Measurements from ENCODE around the gene PER3. TPM values are rescaled to one million over a fixed set of nuclear protein-coding genes. Genes with fewer than 3 reads are reported as not detected.

PER3 gene
- total and polyA plus RNA-seq, 4 donors: 3.3 to 21.0 (median 6.2) TPM

DNA sequence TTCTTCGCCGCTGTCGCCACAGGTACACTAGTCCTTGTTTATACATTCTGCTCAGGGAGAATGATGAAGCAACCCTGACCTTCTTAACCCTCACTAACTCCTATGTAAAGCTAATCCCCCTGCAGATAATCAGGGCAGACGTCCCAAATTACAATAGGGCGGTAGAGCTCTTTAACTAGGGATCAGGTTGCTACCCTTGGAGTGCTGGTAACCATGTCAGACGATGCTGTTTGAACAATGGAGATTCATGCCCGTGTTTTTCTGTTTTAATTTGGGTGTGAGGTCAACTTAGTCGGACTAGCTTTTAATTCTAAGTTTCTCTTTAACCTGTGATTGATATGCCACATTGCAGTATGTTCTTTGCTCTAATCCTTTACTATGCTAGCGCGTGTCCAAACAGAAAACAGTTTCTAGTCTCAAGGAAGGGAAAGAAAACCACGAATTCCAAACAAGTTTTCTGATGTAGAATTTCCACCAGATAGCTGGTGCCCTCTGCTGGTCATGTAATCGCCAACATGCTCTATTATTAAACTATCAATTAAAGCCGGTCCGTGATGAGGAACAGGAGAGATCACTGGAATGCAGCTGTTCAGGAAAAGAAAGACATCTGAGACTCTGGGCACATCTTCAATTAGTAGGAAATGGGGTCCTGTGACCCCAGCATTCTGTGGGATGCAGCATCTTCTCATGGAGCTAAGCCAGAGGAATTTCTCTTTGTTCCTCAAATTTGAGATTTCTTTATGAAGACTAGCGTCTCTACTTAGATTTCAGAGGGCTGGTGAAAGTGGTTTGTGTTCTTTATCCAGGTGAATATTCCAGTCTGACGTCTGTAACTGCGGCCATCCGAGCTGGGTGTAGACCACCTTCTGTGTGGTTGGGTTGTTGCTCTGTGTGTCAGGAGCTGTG lies 31.3 kb upstream of the PER3 start (continued):
- TF ChIP-seq, protein P1, sequence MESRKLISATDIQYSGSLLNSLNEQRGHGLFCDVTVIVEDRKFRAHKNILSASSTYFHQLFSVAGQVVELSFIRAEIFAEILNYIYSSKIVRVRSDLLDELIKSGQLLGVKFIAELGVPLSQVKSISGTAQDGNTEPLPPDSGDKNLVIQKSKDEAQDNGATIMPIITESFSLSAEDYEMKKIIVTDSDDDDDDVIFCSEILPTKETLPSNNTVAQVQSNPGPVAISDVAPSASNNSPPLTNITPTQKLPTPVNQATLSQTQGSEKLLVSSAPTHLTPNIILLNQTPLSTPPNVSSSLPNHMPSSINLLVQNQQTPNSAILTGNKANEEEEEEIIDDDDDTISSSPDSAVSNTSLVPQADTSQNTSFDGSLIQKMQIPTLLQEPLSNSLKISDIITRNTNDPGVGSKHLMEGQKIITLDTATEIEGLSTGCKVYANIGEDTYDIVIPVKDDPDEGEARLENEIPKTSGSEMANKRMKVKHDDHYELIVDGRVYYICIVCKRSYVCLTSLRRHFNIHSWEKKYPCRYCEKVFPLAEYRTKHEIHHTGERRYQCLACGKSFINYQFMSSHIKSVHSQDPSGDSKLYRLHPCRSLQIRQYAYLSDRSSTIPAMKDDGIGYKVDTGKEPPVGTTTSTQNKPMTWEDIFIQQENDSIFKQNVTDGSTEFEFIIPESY (IDR thresholded peaks at IDR 0.05): no peak

DNA sequence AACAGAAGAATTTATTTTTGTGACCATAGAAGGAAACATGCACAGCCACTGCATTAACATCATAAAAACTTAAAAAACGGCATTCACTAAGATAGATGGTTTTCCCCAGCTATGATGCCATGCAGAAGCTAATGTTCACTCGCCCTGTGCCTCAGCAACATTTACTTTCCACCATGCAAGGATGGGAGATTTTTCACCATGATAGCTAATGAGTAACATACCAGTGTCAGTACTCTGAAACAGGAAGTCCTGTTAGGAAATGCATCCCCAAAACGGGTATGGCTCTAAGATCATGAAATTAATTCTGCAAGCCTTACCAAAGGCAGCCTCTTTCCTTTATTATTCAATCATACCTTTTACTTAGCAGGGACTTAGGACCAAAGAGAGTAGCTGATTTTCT lies 30.4 kb upstream of the PER3 start:
- Histone ChIP-seq H3K27me3 (ENCODE audit: control insufficient read depth in 4 of 4, insufficient read depth in 4 of 4, low read length in 3 of 4) (no peaks in the 10 kb centered on the region), H3K4me1 (ENCODE audit: control insufficient read depth in 4 of 4, insufficient read depth in 4 of 4, low read length in 3 of 4) (peaks cover 0 to 8% (median 7%) of the 10 kb centered on the region in 4 donors), H3K36me3 (ENCODE audit: control insufficient read depth in 4 of 4, insufficient read depth in 3 of 4, low read depth in 1 of 4, low read length in 3 of 4) (no peaks in the 10 kb centered on the region), H3K9ac (ENCODE audit: low read depth in 1 of 2, low read length in 2 of 2) (no peak overlapping the region), H3K27ac (ENCODE audit: low read depth in 1 of 2, low read length in 2 of 2) (no peak overlapping the region), H3K4me3 (ENCODE audit: low read depth in 1 of 3, low read length in 3 of 3) (no peak overlapping the region), H3K9me3 (ENCODE audit: control insufficient read depth in 4 of 4, low read length in 3 of 4) (no peaks in the 10 kb centered on the region)
- TF ChIP-seq TAF1 (conservative IDR thresholded peaks at IDR 0.05): no peak
- TF ChIP-seq EGR1 (IDR thresholded peaks at IDR 0.05; ENCODE audit: low read depth in 2 of 2): no peak
- TF ChIP-seq, protein P2, sequence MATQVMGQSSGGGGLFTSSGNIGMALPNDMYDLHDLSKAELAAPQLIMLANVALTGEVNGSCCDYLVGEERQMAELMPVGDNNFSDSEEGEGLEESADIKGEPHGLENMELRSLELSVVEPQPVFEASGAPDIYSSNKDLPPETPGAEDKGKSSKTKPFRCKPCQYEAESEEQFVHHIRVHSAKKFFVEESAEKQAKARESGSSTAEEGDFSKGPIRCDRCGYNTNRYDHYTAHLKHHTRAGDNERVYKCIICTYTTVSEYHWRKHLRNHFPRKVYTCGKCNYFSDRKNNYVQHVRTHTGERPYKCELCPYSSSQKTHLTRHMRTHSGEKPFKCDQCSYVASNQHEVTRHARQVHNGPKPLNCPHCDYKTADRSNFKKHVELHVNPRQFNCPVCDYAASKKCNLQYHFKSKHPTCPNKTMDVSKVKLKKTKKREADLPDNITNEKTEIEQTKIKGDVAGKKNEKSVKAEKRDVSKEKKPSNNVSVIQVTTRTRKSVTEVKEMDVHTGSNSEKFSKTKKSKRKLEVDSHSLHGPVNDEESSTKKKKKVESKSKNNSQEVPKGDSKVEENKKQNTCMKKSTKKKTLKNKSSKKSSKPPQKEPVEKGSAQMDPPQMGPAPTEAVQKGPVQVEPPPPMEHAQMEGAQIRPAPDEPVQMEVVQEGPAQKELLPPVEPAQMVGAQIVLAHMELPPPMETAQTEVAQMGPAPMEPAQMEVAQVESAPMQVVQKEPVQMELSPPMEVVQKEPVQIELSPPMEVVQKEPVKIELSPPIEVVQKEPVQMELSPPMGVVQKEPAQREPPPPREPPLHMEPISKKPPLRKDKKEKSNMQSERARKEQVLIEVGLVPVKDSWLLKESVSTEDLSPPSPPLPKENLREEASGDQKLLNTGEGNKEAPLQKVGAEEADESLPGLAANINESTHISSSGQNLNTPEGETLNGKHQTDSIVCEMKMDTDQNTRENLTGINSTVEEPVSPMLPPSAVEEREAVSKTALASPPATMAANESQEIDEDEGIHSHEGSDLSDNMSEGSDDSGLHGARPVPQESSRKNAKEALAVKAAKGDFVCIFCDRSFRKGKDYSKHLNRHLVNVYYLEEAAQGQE (IDR thresholded peaks at IDR 0.05): no peak
- TF ChIP-seq, protein P3, sequence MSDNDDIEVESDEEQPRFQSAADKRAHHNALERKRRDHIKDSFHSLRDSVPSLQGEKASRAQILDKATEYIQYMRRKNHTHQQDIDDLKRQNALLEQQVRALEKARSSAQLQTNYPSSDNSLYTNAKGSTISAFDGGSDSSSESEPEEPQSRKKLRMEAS (IDR thresholded peaks at IDR 0.05): no peak
- TF ChIP-seq, protein P4, sequence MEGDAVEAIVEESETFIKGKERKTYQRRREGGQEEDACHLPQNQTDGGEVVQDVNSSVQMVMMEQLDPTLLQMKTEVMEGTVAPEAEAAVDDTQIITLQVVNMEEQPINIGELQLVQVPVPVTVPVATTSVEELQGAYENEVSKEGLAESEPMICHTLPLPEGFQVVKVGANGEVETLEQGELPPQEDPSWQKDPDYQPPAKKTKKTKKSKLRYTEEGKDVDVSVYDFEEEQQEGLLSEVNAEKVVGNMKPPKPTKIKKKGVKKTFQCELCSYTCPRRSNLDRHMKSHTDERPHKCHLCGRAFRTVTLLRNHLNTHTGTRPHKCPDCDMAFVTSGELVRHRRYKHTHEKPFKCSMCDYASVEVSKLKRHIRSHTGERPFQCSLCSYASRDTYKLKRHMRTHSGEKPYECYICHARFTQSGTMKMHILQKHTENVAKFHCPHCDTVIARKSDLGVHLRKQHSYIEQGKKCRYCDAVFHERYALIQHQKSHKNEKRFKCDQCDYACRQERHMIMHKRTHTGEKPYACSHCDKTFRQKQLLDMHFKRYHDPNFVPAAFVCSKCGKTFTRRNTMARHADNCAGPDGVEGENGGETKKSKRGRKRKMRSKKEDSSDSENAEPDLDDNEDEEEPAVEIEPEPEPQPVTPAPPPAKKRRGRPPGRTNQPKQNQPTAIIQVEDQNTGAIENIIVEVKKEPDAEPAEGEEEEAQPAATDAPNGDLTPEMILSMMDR (IDR thresholded peaks at IDR 0.05; ENCODE audit: low read depth, low read length, missing input control): no peak
- TF ChIP-seq SP1 (IDR thresholded peaks at IDR 0.05): no peak
- no peak for TF ChIP-seq FOXA1 (IDR thresholded peaks at IDR 0.05)
- TF ChIP-seq RAD21 (IDR thresholded peaks at IDR 0.05): no peak
- no peak for TF ChIP-seq YY1 (IDR thresholded peaks at IDR 0.05)
- TF ChIP-seq GABPA (IDR thresholded peaks at IDR 0.05 in 1 of 2, conservative IDR thresholded peaks at IDR 0.05 in 1 of 2): no peak
- no peak for TF ChIP-seq RXRA (IDR thresholded peaks at IDR 0.05)
- TF ChIP-seq, protein P1 (IDR thresholded peaks at IDR 0.05): no peak
- WGBS: 66% methylated on average over 3 of the region's 3 CpGs
- no peak for DNase-seq (ENCODE audit: low spot score)
